Sigmoid colon (tissue), 7 donors: Measurements from ENCODE around the gene MRPL33. TPM values are rescaled to one million over a fixed set of nuclear protein-coding genes. Genes with fewer than 3 reads are reported as not detected.

Experiments
- DNase-seq: peaks from one replicate; pipeline ENCODE4 v3.0.0-alpha.2; 2019
- H3K27ac ChIP-seq, 4 donors: fragments of 200-600 bp; sonication (generic); one replicate each; pipeline ENCODE4 v1.5.1; 2016 to 2019; ENCODE audit warnings: mild to moderate bottlenecking in 1 of 4
- H3K27me3 ChIP-seq, 3 donors: fragments of 200-600 bp; sonication (generic); one replicate each; pipeline ENCODE4 v1.5.1; 2019; ENCODE audit warnings: mild to moderate bottlenecking in 1 of 3
- H3K36me3 ChIP-seq, 4 donors: fragments of 200-600 bp; sonication (generic); one replicate each; pipeline ENCODE4 v1.5.1; 2016 to 2019
- H3K4me1 ChIP-seq, 4 donors: fragments of 200-600 bp; sonication (generic); one replicate each; pipeline ENCODE4 v1.5.1; 2017 to 2019
- H3K4me3 ChIP-seq, 4 donors: fragments of 200-600 bp; sonication (generic); one replicate each; pipeline ENCODE4 v1.5.1; 2017 to 2019; ENCODE audit warnings: mild to moderate bottlenecking in 2 of 4, moderate library complexity in 1 of 4
- H3K9me3 ChIP-seq, 4 donors: fragments of 200-600 bp in 3 of 4; sonication (generic) in 3 of 4; one replicate each; pipeline versions ENCODE4 v1.5.1 to v1.6.1; 2013 to 2019
- CTCF ChIP-seq, 4 experiments: fragments of 450-650 bp in 3 of 4; fragments of 200-600 bp in 1 of 4; IDR thresholded peaks; one replicate each; pipeline ENCODE4 v1.5.1; 2016 to 2019; ENCODE audit warnings: antibody characterized with exemption in 4 of 4, mild to moderate bottlenecking in 3 of 4, moderate library complexity in 2 of 4
- EP300 ChIP-seq, 4 donors: sonication (generic); formaldehyde crosslinking; IDR thresholded peaks; one replicate each; pipeline ENCODE4 v1.6.1; 2017; ENCODE audit warnings: antibody characterized with exemption in 4 of 4
- POLR2A ChIP-seq, 2 donors: fragments of 450-650 bp; IDR thresholded peaks; one replicate each; pipeline ENCODE4 v1.6.1; 2016; ENCODE audit warnings: antibody characterized with exemption in 2 of 2, mild to moderate bottlenecking in 2 of 2, moderate library complexity in 2 of 2
- POLR2AphosphoS5 ChIP-seq, 4 donors: sonication (generic); formaldehyde crosslinking; IDR thresholded peaks; one replicate each; pipeline ENCODE4 v1.6.1; 2017; ENCODE audit warnings: antibody characterized with exemption in 4 of 4
- WGBS, 2 donors: extraction: QIAGEN DNeasy Blood & Tissue Kit; methylation state at CpG; one replicate each; pipeline ENCODE4 v1.1.7; 2013; 5-methylcytosine and 5-hydroxymethylcytosine counted together
- intact Hi-C: fragments of 100-400 bp; cut with DNase I; formaldehyde crosslinking; loops from one replicate; pipeline ENCODE4 v1.15.1; 2023
- polyA plus RNA-seq, 3 donors: library from polyadenylated mRNA; stranded (reverse); fragments of 200-250 nt; gene quantifications; one replicate each; pipeline ENCODE4 v1.2.3, GENCODE V29; 2013
- total RNA-seq, 4 donors: library from RNA; depleted of rRNA; stranded (reverse); fragments of >200 nt; gene quantifications; one replicate each; pipeline ENCODE4 v1.1.0, GENCODE V29; 2016
- donor health status: healthy with polysubstance abuse.
- donor health status: Bipolar disorder and iron deficiency.
- donor health status: healthy.

The MRPL33 gene
- total and polyA plus RNA-seq, 7 donors = 110 to 324 (median 193) TPM

GRCh38 chr2:27803046-27803445, 31.5 kb downstream of the MRPL33 start:
- intact Hi-C loops = no loop called here
- no peaks in the 10 kb centered on the region for H3K36me3 ChIP-seq
- no peaks in the 10 kb centered on the region for H3K27me3 ChIP-seq
- H3K4me3 ChIP-seq = no peak overlapping the region
- WGBS, 2 donors = 89 to 98% methylated on average over 2 of the region's 2 CpGs
- no peak for DNase-seq
- TF ChIP-seq POLR2A (IDR thresholded peaks at IDR 0.05) = no peak
- no peak for TF ChIP-seq EP300 (IDR thresholded peaks at IDR 0.05)
- TF ChIP-seq POLR2AphosphoS5 (IDR thresholded peaks at IDR 0.05) = no peak
- no peak for TF ChIP-seq CTCF (IDR thresholded peaks at IDR 0.05)
- H3K9me3 ChIP-seq = no peaks in the 10 kb centered on the region
- peak overlapping the region in 1 of 4 donors; percentile 21 for H3K27ac ChIP-seq
- peaks cover 0 to 33% (median 28%) of the 10 kb centered on the region in 4 donors for H3K4me1 ChIP-seq

GRCh38 chr2:27804146-27804545, 32.6 kb downstream of the MRPL33 start:
- no peak overlapping the region for H3K4me3 ChIP-seq
- H3K36me3 ChIP-seq = no peaks in the 10 kb centered on the region
- no peak for DNase-seq
- no peak for TF ChIP-seq EP300 (IDR thresholded peaks at IDR 0.05)
- TF ChIP-seq CTCF (IDR thresholded peaks at IDR 0.05) = no peak
- TF ChIP-seq POLR2A (IDR thresholded peaks at IDR 0.05) = no peak
- TF ChIP-seq POLR2AphosphoS5 (IDR thresholded peaks at IDR 0.05) = no peak
- intact Hi-C loops = no loop called here
- H3K27me3 ChIP-seq = no peaks in the 10 kb centered on the region
- peaks cover 0 to 30% (median 19%) of the 10 kb centered on the region in 4 donors for H3K4me1 ChIP-seq
- no peaks in the 10 kb centered on the region for H3K9me3 ChIP-seq
- H3K27ac ChIP-seq = no peak overlapping the region

DNA sequence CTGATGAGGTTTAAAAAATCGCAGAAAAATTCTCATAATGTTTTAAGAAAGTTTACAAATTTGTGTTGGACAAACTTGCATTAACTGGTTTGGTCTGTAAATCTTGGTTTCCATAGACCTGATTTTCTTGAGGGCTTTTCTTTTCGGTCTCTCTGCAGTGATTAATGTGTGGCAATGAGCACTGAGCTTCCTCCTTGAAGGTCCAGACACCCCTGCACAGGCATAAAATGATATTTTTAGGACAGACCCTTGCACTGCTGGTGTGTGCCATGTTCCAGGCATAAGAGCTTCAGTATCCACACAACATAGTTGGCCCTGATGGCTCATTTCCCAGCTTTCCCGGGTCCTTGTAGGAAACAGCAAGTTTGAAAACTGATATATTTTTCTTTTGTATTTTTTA, 33.7 kb downstream of the MRPL33 start:
- no peaks in the 10 kb centered on the region for H3K9me3 ChIP-seq
- no peak for DNase-seq
- no peak overlapping the region for H3K27ac ChIP-seq
- H3K27me3 ChIP-seq = no peaks in the 10 kb centered on the region
- H3K36me3 ChIP-seq = no peaks in the 10 kb centered on the region
- 70 to 83% methylated on average over 3 of the region's 3 CpGs for WGBS, 2 donors
- H3K4me1 ChIP-seq = peaks cover 0 to 29% (median 12%) of the 10 kb centered on the region in 4 donors
- H3K4me3 ChIP-seq = no peak overlapping the region
- intact Hi-C loops = no loop called here
- no peak for TF ChIP-seq CTCF (IDR thresholded peaks at IDR 0.05)
- TF ChIP-seq POLR2AphosphoS5 (IDR thresholded peaks at IDR 0.05) = no peak
- TF ChIP-seq EP300 (IDR thresholded peaks at IDR 0.05) = no peak
- TF ChIP-seq POLR2A (IDR thresholded peaks at IDR 0.05) = no peak

GRCh38 chr2:27806311-27807059, 35.0 kb downstream of the MRPL33 start:
- TF ChIP-seq CTCF (IDR thresholded peaks at IDR 0.05) = no peak
- no peak for TF ChIP-seq EP300 (IDR thresholded peaks at IDR 0.05)
- TF ChIP-seq POLR2A (IDR thresholded peaks at IDR 0.05) = no peak
- no peak for TF ChIP-seq POLR2AphosphoS5 (IDR thresholded peaks at IDR 0.05)

More at GRCh38 chr2:27806311-27807059, 35.0 kb downstream of the MRPL33 start:
- Histone ChIP-seq H3K36me3 (no peaks in the 10 kb centered on the region), H3K4me3 (no peak overlapping the region), H3K27ac (no peak overlapping the region), H3K4me1 (peaks cover 0 to 19% (median 6%) of the 10 kb centered on the region in 4 donors), H3K27me3 (no peaks in the 10 kb centered on the region), H3K9me3 (no peaks in the 10 kb centered on the region)
- intact Hi-C loops = no loop called here
- WGBS, 2 donors = 92 to 94% methylated on average over 5 of the region's 5 CpGs
- DNase-seq = no peak
